Cardiac fibroblast (primary cell): ENCODE measurements around the gene PEX14.

ENCODE experiments used
- DNase-seq, 2 donors: peaks; one replicate each; pipeline versions ENCODE4 v3.0.0 to v3.0.0-alpha.2; 2010; ENCODE audit warnings: low read depth in 2 of 2
- H3K4me3 ChIP-seq, 2 donors: replicated peaks in 1 of 2; 1 replicate in 1 of 2; 2 replicates in 1 of 2; pipeline ENCODE4 v1.5.1; 2011; ENCODE audit warnings: low read depth in 2 of 2, low read length in 2 of 2, mild to moderate bottlenecking in 2 of 2, moderate library complexity in 1 of 2
- CTCF ChIP-seq: IDR thresholded peaks from one replicate; pipeline ENCODE4 v1.5.1; 2011; ENCODE audit warnings: low read depth, mild to moderate bottlenecking, low read length, inconsistent platforms

PEX14 gene

GRCh38 chr1:10534519-10534918 is 59.8 kb downstream of the PEX14 start:
- DNase-seq = no peak
- TF ChIP-seq CTCF = no peak
- no peak overlapping the region for H3K4me3 ChIP-seq

GRCh38 chr1:10536133-10536770 is 61.5 kb downstream of the PEX14 start:
- H3K4me3 ChIP-seq = no peak overlapping the region
- no peak for TF ChIP-seq CTCF
- no peak for DNase-seq

- no peak overlapping the region for H3K4me3 ChIP-seq
- TF ChIP-seq CTCF = no peak
- no peak for DNase-seq
Observed at GRCh38 chr1:10537082-10537766, 62.5 kb downstream of the PEX14 start.

GRCh38 chr1:10538646-10539355 is 64.1 kb downstream of the PEX14 start:
- peak in 1 of 2 donors; percentile 32 for DNase-seq
- TF ChIP-seq CTCF = no peak
- H3K4me3 ChIP-seq = no peak overlapping the region

GRCh38 chr1:10539411-10540043 is 64.8 kb downstream of the PEX14 start:
- TF ChIP-seq CTCF = no peak
- peak; percentile 43 to 74 for DNase-seq
- no peak overlapping the region for H3K4me3 ChIP-seq

GRCh38 chr1:10540277-10541005 is 65.7 kb downstream of the PEX14 start:
- peak; percentile 9 to 74 for DNase-seq
- no peak overlapping the region for H3K4me3 ChIP-seq
- no peak for TF ChIP-seq CTCF
